HepG2 (cell line): Measurements from ENCODE around the gene DCUN1D2.

ENCODE experiments used
- JUN ChIP-seq: sonication (generic); formaldehyde crosslinking; IDR thresholded peaks from 2 replicates; pipeline ENCODE4 v1.4.0; 2020; ENCODE audit warnings: mild to moderate bottlenecking, missing genetic modification reagents
- POLR2A ChIP-seq, 2 experiments: IDR thresholded peaks; 2 replicates each; pipeline ENCODE4 v1.6.1; 2011; ENCODE audit warnings: low read depth in 2 of 2, low read length in 2 of 2, mild to moderate bottlenecking in 1 of 2, moderate library complexity in 1 of 2; ENCODE audit not compliant: insufficient read depth in 1 of 2
- SUZ12 ChIP-seq: fragments of 150-350 bp; IDR thresholded peaks from 2 replicates; pipeline ENCODE4 v1.6.1; 2014; ENCODE audit warnings: low read depth, low read length
- TF ChIP-seq, protein P1 (sequence below), 2 experiments: IDR thresholded peaks; 2 replicates each; pipeline ENCODE4 v1.6.1; 2011 to 2012; ENCODE audit warnings: low read length in 2 of 2, borderline replicate concordance in 1 of 2, low read depth in 1 of 2, mild to moderate bottlenecking in 1 of 2, moderate library complexity in 1 of 2
- TF ChIP-seq, protein P2 (sequence below): sonication (generic); formaldehyde crosslinking; IDR thresholded peaks from 2 replicates; pipeline ENCODE4 v1.4.0; 2020; ENCODE audit warnings: missing genetic modification reagents, borderline replicate concordance
- TF ChIP-seq, protein P3 (sequence below): IDR thresholded peaks from 2 replicates; pipeline ENCODE4 v1.6.1; 2012; ENCODE audit warnings: inconsistent platforms
- TF ChIP-seq, protein P4 (sequence below): sonication (generic); formaldehyde crosslinking; IDR thresholded peaks from 2 replicates; pipeline ENCODE4 v1.5.1; 2020; ENCODE audit warnings: mild to moderate bottlenecking, missing genetic modification reagents, moderate library complexity

DNA sequence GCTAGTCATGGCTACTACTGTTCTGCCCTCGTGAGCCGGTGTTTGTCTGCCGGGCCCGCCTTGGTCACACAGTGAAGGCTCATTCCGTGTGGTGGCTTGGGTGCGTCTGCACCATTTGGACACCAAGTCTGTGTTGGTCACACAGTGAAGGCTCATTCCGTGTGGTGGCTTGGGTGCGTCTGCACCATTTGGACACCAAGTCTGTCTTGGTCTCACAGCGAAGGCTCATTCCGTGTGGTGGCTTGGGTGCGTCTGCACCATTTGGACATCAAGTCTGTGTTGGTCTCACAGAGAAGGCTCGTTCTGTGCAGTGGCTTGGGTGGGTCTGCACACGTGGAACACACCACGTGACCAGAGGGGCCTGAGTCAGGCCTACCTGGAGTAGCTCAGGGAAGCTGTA is 29.0 kb upstream of the DCUN1D2 start:
- TF ChIP-seq, protein P1, sequence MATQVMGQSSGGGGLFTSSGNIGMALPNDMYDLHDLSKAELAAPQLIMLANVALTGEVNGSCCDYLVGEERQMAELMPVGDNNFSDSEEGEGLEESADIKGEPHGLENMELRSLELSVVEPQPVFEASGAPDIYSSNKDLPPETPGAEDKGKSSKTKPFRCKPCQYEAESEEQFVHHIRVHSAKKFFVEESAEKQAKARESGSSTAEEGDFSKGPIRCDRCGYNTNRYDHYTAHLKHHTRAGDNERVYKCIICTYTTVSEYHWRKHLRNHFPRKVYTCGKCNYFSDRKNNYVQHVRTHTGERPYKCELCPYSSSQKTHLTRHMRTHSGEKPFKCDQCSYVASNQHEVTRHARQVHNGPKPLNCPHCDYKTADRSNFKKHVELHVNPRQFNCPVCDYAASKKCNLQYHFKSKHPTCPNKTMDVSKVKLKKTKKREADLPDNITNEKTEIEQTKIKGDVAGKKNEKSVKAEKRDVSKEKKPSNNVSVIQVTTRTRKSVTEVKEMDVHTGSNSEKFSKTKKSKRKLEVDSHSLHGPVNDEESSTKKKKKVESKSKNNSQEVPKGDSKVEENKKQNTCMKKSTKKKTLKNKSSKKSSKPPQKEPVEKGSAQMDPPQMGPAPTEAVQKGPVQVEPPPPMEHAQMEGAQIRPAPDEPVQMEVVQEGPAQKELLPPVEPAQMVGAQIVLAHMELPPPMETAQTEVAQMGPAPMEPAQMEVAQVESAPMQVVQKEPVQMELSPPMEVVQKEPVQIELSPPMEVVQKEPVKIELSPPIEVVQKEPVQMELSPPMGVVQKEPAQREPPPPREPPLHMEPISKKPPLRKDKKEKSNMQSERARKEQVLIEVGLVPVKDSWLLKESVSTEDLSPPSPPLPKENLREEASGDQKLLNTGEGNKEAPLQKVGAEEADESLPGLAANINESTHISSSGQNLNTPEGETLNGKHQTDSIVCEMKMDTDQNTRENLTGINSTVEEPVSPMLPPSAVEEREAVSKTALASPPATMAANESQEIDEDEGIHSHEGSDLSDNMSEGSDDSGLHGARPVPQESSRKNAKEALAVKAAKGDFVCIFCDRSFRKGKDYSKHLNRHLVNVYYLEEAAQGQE (IDR thresholded peaks at IDR 0.05; ENCODE audit: borderline replicate concordance in 1 of 2, low read depth in 1 of 2, low read length in 2 of 2): no peak
- no peak for TF ChIP-seq SUZ12
- TF ChIP-seq, protein P2, sequence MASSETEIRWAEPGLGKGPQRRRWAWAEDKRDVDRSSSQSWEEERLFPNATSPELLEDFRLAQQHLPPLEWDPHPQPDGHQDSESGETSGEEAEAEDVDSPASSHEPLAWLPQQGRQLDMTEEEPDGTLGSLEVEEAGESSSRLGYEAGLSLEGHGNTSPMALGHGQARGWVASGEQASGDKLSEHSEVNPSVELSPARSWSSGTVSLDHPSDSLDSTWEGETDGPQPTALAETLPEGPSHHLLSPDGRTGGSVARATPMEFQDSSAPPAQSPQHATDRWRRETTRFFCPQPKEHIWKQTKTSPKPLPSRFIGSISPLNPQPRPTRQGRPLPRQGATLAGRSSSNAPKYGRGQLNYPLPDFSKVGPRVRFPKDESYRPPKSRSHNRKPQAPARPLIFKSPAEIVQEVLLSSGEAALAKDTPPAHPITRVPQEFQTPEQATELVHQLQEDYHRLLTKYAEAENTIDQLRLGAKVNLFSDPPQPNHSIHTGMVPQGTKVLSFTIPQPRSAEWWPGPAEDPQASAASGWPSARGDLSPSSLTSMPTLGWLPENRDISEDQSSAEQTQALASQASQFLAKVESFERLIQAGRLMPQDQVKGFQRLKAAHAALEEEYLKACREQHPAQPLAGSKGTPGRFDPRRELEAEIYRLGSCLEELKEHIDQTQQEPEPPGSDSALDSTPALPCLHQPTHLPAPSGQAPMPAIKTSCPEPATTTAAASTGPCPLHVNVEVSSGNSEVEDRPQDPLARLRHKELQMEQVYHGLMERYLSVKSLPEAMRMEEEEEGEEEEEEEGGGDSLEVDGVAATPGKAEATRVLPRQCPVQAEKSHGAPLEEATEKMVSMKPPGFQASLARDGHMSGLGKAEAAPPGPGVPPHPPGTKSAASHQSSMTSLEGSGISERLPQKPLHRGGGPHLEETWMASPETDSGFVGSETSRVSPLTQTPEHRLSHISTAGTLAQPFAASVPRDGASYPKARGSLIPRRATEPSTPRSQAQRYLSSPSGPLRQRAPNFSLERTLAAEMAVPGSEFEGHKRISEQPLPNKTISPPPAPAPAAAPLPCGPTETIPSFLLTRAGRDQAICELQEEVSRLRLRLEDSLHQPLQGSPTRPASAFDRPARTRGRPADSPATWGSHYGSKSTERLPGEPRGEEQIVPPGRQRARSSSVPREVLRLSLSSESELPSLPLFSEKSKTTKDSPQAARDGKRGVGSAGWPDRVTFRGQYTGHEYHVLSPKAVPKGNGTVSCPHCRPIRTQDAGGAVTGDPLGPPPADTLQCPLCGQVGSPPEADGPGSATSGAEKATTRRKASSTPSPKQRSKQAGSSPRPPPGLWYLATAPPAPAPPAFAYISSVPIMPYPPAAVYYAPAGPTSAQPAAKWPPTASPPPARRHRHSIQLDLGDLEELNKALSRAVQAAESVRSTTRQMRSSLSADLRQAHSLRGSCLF: no peak
- no peak for TF ChIP-seq POLR2A (IDR thresholded peaks at IDR 0.05; ENCODE audit: insufficient read depth in 1 of 2, low read depth in 2 of 2, low read length in 2 of 2)
- TF ChIP-seq, protein P3, sequence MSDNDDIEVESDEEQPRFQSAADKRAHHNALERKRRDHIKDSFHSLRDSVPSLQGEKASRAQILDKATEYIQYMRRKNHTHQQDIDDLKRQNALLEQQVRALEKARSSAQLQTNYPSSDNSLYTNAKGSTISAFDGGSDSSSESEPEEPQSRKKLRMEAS: no peak
- TF ChIP-seq JUN (CRISPR knock-in tag): no peak
- TF ChIP-seq, protein P4, sequence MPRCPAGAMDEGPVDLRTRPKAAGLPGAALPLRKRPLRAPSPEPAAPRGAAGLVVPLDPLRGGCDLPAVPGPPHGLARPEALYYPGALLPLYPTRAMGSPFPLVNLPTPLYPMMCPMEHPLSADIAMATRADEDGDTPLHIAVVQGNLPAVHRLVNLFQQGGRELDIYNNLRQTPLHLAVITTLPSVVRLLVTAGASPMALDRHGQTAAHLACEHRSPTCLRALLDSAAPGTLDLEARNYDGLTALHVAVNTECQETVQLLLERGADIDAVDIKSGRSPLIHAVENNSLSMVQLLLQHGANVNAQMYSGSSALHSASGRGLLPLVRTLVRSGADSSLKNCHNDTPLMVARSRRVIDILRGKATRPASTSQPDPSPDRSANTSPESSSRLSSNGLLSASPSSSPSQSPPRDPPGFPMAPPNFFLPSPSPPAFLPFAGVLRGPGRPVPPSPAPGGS (CRISPR knock-in tag): no peak
